Measurements from ENCODE around the gene MAN2C1.

DNA sequence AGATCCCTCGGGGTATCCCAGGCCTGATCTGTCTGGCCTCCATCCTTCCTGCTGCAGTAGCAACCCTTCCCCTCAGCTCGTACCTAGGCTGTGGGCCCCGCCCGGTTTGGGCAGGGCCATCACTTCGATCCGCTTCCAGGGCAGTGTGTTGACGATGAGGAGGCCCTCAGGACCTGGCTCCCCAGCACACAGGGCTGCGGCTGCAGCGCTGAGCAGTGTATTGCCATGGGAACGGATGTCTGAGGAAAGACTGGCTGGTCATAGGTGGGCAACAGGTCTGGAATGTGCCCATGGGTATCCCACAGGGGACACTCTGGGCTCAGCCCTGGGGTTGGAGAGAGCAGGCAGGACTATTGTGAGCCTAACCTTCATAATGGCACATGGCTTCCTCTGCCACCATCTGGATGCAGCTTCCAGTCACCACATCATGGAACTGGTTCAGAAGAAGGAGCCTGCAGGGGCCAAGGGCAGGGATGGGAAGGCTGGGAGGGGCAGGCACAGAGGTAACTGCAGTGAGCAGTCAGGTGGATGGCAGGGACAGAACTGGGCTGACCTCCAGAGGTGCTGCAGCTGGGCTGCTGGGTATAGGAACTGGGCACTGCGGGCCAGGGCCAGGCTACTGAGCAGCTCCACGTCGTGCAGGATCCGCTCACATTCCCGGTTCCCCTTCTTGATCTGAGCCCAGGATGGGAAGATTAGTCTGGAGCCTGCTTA is 8.7 kb downstream of the MAN2C1 start:
- TF ChIP-seq, protein P1, sequence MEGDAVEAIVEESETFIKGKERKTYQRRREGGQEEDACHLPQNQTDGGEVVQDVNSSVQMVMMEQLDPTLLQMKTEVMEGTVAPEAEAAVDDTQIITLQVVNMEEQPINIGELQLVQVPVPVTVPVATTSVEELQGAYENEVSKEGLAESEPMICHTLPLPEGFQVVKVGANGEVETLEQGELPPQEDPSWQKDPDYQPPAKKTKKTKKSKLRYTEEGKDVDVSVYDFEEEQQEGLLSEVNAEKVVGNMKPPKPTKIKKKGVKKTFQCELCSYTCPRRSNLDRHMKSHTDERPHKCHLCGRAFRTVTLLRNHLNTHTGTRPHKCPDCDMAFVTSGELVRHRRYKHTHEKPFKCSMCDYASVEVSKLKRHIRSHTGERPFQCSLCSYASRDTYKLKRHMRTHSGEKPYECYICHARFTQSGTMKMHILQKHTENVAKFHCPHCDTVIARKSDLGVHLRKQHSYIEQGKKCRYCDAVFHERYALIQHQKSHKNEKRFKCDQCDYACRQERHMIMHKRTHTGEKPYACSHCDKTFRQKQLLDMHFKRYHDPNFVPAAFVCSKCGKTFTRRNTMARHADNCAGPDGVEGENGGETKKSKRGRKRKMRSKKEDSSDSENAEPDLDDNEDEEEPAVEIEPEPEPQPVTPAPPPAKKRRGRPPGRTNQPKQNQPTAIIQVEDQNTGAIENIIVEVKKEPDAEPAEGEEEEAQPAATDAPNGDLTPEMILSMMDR (IDR thresholded peaks at IDR 0.05; ENCODE audit: poor library complexity), result no peak
- TF ChIP-seq EZH2 (IDR thresholded peaks at IDR 0.05; ENCODE audit: borderline replicate concordance), result no peak
